HG03469 (cell line): ENCODE data around the gene SIK3.
"Not testable (repeated sequence)": the region's sequence is repeated elsewhere in the genome, so short reads cannot be mapped to it uniquely, and the experiment has no call there.

ENCODE experiments used
- ATAC-seq: cut with Tn5 transposase; IDR thresholded peaks from one replicate; pipeline ENCODE4 v1.9.1; 2021; ENCODE audit warnings: mild to moderate bottlenecking, moderate library complexity, moderate number of reproducible peaks; ENCODE audit not compliant: unreplicated experiment

Gene SIK3

GRCh38 chr11:116812109-116812508 lies 286.1 kb downstream of the SIK3 start:
- no peak for ATAC-seq

- ATAC-seq, result no peak
Observed at GRCh38 chr11:116811194-116811593, 287.0 kb downstream of the SIK3 start.

GRCh38 chr11:116808262-116809175 lies 289.7 kb downstream of the SIK3 start:
- no peak for ATAC-seq

GRCh38 chr11:116807601-116808261 lies 290.5 kb downstream of the SIK3 start:
- ATAC-seq, result no peak

GRCh38 chr11:116804001-116804400 lies 294.2 kb downstream of the SIK3 start:
- ATAC-seq, result no peak

GRCh38 chr11:116801662-116802061 lies 296.6 kb downstream of the SIK3 start:
- not testable (repeated sequence) for ATAC-seq

GRCh38 chr11:116800610-116801009 lies 297.6 kb downstream of the SIK3 start:
- no peak for ATAC-seq

GRCh38 chr11:116798368-116798767 lies 299.9 kb downstream of the SIK3 start:
- ATAC-seq, result no peak

GRCh38 chr11:116797816-116798215 lies 300.4 kb downstream of the SIK3 start:
- ATAC-seq, result no peak

- no peak for ATAC-seq
Observed at GRCh38 chr11:116796548-116796947, 301.7 kb downstream of the SIK3 start.

- ATAC-seq, result no peak
Observed at GRCh38 chr11:116794851-116795250, 303.4 kb downstream of the SIK3 start.

GRCh38 chr11:116793772-116794097 lies 304.5 kb downstream of the SIK3 start:
- no peak for ATAC-seq
